CD4-positive, alpha-beta T cell treated with Interleukin-10 for 1 hour (primary cell): Measurements from ENCODE around the gene ADARB2.
"Not testable (repeated sequence)": the region's sequence is repeated elsewhere in the genome, so short reads cannot be mapped to it uniquely, and the experiment has no call there.

Experiments
- DNase-seq: peaks from one replicate; pipeline ENCODE4 v3.0.0-alpha.2; 2020

Gene ADARB2

DNA sequence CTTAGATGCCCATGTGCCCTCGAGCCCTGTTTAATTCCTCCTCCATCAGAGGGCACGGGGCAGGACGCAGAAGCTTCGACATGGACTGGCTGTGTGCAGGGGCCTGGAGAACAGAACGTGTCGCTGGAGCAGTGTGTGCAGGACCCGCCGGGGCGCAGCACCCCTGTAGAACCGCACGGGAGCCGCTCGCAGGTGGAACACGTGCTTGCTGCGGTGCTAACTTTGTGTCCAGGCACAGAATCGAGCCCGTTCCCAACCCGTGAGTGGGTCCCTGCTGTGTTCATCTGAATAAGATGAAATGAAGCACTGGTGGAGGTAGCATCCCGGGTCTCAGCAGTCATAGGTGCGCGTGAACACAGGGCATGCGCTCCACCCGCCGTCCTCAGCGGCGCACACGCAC lies 564.2 kb downstream of the ADARB2 start:
- no peak for DNase-seq

DNA sequence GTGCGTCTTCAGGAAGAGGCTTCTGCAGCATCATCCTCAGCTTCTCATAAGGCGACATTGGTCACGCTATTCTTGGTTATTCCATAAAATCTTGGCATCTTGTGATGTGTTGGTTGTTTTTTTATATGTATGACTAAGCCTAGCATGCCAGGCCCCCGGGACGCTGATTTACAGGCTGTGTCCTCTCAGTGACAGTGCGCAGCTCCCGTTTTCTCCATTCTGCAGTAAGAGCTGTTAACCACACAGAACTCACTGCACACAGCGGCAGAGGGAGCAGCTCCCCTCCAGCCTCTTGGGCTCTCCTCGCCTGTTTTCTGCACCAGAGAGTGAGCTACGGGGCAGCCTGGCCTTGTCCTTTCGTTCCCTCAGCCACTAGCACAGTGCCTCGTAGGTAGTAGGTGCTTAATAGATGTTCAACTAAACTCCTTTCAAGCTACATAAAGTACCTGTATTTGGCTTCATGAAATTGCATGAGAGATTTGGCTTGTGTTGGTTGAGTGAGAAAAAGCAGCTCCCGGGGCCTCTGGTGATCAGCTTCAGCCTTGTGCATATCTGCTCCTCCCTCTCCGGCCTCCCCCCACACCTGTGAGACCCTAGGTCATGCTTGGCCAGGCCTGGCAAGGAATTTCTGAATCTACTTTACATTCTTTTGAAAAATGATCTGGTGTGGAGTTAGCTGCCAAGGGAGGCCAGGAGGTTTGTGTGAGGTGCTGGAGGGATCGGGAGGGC lies 564.9 kb downstream of the ADARB2 start:
- no peak for DNase-seq

DNA sequence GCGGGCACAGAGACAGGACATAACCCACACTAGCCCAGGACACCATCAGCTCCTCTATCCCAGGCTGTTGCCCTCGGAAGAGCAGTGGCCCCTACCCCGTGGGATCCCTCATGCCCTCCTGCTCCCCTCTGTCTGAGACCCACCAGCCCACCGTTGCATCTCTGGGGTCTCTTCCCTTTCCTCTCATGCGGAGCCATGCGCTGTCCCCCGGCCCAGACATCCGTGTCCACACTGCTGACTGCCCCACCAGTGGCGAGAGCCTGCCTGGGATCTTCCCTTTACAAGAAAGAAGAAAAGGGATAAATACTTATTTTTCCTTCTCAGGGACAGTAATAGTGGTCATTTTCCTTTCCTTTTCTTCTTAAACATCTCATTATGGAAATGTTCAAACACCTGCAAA lies 565.7 kb downstream of the ADARB2 start:
- DNase-seq: no peak

DNA sequence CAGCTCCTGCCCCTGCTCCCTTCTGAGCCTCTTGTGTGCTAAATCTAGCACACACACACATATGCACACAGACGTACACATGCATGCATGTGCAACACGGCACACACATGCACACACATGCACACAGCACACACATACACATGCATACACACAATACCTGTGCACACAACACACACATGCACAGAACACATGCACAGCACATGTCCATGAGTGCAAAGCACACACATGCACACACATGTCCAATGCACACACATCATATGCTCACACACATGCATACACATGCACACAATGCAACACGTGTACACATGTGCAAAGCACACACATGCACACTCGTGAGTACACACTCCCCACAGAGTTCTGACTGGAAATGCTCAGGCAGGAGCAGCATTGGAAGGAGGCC lies 566.1 kb downstream of the ADARB2 start:
- DNase-seq: no peak

DNA sequence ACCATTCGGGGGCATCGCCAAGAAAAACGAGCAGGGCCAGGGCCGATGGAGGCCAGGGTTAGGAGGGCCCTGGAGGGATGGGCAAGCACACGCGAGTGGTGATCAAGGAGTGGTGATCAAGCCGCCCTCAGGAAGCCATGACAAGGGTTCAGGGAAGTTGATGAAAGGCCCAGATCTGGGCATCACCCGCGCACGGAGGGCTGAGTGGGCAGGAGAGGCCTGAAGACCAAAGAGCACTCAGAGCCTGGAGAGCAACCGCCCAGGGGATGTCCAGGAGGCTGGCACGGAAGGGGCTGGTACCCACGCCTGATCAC lies 566.5 kb downstream of the ADARB2 start:
- no peak for DNase-seq

DNA sequence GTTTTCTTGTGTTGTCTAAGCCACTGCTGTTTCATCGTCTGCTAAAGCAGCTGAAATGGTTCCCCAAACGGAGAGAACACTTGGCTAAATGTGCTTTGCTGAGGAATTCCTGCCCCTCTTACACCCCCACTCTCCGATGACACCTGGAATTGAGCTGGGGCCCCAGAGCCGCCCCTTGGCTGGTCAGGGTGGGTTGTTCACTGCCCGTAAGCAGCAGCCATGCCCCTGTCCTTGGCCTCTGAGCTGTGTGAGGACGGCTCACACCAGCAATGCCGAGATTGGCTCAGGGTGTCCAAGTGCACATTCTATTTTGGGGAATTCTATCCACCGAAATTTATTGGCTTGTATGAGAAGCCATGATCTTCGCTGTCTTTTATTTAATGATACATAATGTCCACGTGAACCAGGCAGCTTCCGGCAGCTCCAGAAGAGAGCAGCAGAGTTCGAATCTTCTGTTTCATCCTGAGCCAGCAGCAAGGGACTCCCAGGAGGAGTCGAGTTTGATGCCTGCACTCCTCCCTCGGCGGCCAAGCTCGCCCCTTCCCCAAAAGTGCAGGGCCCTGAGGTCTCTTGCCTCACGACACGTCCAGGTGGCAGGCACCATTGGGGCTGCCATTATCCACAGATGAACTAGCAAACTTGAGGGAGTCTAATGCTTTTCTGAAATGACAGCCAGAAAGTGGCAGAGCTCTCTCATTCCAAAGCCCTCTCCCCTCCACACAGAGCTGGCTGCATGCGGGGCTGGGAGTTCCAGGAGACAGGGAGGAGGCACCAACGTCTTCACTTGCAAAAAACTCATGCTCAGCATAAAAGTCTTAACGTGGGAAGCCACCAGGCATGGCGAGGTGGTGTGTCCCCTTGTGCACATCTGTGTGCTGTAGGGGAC lies 567.1 kb downstream of the ADARB2 start:
- no peak for DNase-seq

DNA sequence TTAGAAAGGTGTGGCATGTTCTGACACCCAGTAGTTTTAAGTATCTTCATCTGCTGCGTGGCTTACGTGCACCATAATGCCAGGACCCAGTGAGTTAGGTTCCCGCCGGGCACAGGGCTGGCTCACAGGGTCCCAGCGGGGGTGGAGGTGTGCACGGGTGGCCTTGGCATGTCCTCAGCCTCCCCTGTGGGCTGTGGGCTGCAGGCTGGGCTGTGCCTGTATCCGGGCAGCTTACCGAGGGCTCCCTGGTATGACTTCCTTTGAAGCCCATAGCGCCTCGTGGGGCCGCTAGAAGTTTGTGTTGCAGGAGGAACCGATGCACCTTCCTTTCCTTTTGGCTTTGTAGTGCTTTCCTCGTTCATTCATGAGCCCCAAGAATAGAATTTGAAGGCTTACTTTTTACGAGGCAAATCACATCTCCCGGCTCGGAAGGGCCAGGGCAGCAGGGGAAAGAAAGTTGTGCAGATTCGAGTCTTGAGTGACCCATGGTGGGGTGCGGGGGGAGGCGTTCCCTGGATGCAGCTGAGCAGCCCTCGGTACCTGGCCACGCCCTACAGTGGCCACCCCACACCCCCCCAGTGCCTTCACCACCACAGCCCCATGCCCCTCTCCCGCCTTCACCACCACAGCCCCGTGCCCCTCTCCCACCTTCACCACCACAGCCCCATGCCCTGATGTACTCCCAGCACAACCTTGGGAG lies 568.0 kb downstream of the ADARB2 start:
- no peak for DNase-seq

DNA sequence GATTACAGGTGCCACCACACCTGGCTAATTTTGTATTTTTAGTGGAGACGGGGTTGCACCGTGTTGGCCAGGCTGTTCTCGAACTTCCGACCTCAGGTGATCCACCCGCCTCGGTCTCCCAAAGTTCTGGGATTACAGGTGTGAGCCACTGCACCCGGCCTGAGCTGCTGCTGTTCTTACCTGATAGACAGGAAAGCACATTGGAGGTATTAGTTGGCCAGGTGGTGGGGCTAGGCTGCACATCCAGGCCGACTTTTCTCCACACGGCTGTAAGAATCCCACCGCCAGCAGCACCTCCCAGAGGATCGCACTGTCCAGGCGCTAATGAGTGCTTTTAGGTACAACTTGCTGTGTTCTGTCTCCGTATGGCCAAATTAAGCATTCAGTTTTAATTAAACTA lies 568.6 kb downstream of the ADARB2 start:
- no peak for DNase-seq

DNA sequence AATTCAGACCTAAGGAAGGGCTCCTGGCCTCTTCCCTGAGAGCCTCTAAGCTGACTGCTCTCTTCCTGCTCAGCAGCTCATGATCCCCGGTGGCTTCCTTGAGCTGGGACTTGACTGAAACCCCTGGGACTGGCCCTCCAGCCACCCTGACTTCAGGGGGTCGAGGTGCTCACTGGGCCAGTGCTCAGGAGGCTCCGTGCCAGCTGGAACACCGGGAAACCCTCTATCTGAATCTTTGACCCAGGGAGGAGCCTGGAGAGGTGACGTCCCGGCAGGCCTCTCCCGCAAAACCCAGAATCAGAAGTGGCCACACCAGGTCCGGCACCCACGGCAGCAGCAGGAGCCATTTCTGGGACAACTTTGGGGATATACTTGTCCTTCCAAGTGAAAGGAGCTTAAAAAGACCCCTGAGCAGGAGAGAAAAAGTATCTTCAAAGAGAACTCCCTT lies 570.5 kb downstream of the ADARB2 start:
- DNase-seq: no peak

DNA sequence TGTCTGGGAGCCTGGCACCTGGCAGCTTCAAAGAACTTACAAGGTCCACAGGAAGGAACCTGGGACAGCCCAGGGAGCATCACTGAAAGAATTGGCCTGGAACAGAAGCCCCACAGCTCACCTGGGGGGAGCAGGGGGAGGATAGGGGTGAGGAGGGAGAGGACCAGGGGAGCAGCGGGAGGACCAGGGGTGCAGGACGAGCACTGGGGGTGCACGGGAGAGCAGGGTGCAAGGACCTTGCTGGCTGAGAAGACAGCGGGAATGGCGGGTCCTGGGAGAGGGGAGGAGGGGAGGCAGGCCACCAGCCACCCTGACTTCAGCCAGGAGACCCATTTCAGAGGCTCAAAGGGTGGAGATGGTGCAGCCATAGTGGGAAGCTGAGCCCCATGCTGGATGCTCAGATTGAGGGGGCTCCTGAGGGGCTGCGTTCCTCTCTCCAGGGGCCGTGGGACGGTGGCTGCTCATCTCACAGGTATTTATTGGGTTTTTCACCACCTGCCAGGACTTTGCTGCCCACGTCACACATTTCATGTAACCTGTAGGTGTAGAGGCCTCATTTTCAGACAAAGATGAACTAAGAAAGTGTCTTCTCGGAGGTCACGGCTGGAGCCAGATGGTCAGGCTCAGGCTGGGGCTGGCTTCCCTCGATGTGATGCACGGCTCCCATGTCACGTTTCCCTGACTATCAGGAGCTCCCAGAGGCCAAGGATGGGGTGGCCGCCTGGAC lies 571.1 kb downstream of the ADARB2 start:
- DNase-seq: no peak

DNA sequence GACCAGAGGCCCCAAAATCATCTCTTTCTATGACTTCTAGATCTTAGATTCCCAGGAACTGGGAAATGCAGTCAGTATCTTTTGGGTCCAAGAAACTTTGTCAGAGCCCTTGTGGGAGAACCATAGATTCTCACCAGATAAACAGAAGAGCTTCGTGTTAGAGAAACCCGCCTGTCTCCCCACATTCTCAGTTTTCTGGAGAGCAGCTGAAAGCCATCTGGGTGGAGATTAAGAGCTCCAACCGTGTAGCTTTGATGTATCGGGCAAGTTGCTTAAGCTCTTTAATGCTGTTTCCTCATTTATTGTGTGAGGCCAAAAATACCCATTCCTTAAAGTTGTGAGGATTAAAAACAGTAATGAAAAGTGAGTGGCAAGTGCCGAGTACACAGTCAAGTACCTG lies 573.5 kb downstream of the ADARB2 start:
- DNase-seq: no peak

DNA sequence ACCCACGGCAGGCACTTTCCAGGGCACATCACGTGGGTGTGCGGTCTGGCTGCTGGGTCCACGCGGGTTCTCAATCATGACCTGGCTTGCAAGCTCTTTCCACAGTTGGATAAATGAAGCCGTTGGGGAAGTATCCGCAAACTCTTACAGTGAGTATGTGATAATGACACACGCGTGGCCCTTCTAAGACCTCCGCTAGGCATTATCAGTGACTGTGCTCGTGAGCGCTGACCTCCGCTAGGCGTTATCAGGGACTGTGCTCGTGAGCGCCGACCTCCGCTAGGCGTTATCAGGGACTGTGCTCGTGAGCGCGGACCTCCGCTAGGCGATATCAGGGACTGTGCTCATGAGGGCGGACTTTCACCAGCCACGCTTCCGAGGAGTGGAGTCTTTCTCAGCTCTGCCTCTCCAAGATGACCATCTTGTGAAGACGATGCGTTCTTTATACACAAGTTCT lies 574.1 kb downstream of the ADARB2 start:
- DNase-seq: no peak

DNA sequence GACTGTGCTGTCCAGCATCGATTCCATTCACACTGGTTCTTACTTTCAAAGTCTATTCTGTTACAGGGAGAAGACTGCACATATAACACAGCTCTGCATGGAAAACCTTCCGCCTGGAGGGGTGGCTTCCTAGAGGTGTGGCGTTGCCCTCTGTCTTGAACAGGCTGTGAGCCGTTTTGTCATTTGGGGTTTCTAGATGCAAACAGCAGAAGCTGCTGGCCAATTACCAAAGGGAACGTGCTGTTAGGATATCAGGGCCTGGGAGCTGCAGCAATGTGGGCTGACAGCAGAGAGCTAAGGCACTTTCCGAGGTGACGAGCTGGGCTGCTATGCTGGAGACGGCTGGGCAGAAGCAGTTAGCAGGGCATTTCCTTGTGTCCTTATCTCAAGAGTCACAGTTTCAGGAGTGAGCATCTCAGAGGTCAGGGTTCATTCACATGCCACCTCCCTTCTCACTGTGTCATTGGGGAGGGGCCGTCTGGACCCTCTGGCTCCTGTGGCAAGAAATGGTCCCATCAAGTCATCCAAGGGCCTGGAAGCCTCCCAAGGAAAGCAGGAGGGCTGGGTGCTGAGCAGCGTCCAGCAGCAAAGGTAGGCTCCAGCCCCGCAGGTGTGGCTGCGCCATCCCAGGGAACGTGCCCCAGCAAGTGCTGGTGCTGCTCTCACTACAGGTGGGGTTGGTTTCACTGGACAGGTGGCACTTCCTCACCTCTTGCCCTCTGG lies 574.7 kb downstream of the ADARB2 start:
- no peak for DNase-seq

DNA sequence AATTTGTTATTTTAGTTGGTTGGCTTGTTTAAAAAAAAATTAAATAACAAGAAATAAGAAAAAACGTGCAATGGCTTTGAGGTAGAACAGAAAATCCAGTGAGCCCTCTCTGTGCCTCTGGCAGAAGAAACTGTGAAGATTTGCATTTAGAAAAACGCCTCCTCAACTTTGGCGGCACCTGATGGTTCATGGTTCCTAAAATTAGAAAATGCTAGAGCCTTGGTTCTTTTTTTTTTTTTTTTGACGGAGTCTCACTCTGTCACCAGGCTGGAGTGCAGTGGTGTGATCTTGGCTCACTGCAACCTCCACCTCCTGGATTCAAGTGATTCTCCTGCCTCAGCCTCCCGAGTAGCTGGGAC lies 576.0 kb downstream of the ADARB2 start:
- not testable (repeated sequence) for DNase-seq

DNA sequence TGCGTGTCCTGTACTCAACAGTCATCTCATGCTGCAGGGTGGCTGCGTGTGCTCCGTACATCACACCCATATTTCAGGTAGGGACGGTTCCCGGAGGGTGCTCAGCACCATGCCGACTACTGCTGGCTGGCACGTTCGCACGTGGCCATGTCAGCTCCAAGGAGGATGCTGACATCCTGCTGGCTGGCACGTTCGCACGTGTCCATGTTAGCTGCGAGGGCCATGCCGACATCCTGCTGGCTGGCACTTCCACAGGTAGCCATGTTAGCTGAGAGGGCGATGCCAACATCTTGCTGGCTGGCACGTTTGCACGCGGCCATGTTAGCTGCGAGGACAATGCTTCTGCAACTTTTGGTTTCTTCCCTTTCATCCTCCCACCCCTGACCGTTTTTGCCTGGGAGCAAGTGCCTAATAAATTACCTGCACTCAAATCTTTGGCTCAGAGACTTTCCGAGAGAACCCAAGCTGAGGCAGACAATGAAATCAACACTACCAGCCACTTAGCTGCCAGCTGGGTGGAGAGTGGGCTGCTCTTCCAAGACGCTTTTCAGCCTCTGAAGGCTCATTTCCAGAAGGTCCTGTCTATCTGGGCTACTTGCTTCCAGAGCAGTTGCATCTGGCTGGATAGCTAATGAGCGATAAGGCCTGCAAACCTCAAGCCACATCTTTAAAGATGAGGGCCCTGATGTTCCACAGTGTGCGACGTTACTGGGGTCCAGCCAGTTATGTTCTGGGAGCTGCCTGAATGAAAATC lies 576.6 kb downstream of the ADARB2 start:
- no peak for DNase-seq

DNA sequence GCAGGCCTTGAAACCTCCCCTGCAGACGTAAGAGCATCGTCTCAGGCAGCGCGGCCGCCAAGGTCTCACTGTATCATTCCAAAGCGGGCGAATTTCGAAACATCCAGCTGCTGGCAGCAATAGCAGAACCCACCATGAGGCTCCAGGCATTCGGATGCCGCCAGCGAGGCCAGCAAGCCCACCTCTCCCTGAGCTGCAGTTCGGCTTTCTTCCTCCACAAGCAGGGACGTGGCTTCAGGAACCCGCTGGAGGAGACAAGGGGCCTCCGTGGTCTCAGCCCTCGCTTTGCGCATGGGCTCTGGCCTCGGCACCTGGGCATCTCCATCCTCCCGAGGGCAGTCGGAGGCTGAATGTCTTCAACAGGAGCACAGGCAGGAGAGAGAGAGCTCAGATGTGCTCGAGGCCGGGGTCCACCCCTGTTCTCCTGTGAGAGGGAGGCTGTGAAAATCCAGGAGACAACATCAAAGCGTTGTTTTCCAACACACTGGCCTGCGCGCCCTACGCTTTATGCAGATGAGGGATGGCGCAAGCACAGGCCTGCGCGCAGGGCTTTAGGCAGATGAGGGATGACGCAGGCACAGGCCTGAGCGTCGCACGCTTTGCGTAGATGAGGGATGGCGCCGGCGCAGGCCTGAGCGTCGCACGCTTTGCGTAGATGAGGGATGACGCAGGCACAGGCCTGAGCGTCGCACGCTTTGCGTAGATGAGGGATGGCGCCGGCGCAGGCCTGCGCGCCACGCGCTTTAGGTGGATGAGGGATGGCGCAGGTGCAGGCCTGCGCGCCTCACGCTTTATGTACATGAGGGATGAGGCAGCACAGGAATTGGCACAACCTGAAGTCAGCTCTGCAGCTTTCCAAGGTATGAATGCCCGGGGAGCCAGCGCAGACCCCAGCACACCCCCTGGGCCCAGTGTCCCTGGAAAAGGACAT lies 577.9 kb downstream of the ADARB2 start:
- peak; percentile 3 for DNase-seq

DNA sequence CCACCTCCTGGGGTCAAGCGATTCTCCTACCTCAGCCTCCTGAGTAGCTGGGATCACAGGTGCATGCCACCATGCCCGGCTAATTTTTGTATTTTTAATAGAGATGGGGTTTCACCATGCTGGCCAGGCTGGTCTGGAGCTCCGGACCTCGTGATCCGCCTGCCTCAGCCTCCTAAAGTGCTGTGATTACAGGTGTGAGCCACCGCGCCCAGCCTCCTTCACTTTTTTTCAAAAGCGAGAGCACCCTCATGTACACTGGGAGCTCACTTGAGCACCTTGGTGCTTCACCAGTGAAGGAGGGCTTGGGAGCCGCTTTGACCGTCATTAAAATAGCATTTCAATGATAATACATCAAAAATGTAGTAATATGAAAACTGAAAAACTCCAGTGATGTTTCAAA lies 578.8 kb downstream of the ADARB2 start:
- not testable (repeated sequence) for DNase-seq

DNA sequence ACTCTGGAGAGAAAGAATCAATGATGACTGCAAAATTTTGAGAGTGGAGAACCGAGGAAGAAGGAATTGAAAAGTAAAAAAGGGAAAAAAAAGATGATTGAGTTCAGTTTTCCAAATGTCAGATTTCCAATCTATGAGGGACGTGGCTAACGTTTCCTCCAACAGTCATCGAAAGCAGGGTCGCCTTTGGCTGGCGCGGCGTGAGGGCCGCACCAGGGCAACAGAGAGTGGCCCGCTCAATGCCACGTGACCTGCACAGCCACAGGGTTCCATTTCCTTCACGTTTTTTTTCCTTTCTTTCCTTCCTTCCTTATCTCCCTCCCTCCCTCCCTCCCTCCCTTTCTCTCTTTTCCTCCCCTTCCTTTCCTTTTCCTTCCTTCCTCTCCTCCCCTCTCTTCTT lies 579.3 kb downstream of the ADARB2 start:
- DNase-seq: no peak

DNA sequence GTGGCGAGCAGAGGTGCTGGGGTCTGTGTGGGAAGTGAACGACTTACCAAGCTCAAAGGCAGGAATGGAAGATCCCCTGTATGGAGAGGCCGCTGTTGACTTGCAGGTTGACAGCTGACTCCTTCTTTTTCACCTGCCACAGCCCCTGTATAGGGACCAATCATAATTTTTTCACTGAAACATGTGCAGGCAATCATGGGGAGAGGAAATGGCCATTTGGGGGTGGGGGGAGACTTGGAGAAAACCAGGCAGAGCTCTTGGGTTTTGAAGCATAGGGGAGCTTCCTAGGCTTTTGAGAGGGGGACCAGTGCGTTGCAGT lies 579.8 kb downstream of the ADARB2 start:
- no peak for DNase-seq

DNA sequence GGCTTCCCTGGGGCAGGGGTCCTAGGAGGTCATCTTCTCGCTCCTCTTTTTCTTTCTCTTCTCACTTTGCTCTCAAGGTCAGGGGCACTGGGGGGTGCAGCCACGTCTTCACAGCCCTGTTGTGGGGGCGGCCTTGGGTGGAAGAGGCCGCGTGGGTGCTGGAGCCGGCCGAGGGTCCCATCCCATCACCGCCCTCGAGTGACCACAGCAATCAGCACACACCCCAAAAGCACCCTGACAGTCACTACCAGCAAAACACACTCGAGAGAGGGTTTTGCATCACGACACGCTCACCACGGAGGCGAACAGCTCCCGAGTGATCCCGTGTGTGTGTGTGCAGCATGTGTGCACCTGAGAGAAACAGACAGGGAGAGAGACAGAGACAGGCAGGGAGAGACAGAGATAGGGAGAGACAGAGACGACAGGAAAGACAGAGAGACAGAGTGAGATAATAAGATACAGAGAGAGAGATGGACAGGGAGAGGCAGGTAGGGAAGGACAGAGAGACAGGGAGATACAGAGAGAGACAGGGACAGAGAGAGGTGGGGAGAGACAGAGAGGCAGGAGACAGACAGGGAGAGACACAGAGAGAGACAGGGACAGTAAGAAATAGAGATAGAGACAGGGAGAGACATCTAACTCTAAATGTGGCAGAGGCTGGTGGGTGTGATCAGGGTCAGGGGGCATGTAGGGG lies 580.3 kb downstream of the ADARB2 start:
- no peak for DNase-seq
